Activated T-helper 1 cell treated with anti-CD3 and anti-CD28 coated beads, Interleukin-12 subunit alpha, Interleukin-12 subunit beta, Interleukin-2, Interleukin-4 antibody, amounts not matched to agents 30 ng/mL and 10 ng/mL and 1 ng/mL, durations not matched to agents 14 hours and 24 hours and 36 hours (primary cell): ENCODE results near the gene MICAL2. TPM values are rescaled to one million over a fixed set of nuclear protein-coding genes. Genes with fewer than 3 reads are reported as not detected.

Source experiments
- DNase-seq: peaks from one replicate; pipeline ENCODE4 v3.0.0; 2021; ENCODE audit warnings: low spot score
- H3K27ac Mint-ChIP-seq: one replicate; pipeline ENCODE4 v1.8.0; 2021; ENCODE audit warnings: mild to moderate bottlenecking, mixed read lengths
- H3K27me3 Mint-ChIP-seq: one replicate; pipeline ENCODE4 v1.8.0; 2022; ENCODE audit warnings: mild to moderate bottlenecking, moderate library complexity, mixed read lengths; ENCODE audit not compliant: insufficient read depth
- H3K36me3 Mint-ChIP-seq: one replicate; pipeline ENCODE4 v1.8.0; 2021; ENCODE audit warnings: low read depth, mixed read lengths
- H3K4me1 Mint-ChIP-seq: one replicate; pipeline ENCODE4 v1.8.0; 2021; ENCODE audit warnings: low read depth, mixed read lengths
- H3K4me3 Mint-ChIP-seq: one replicate; pipeline ENCODE4 v1.8.0; 2021; ENCODE audit warnings: mild to moderate bottlenecking, moderate library complexity, mixed read lengths
- H3K9me3 Mint-ChIP-seq: one replicate; pipeline ENCODE4 v1.8.0; 2021; ENCODE audit warnings: mixed read lengths
- intact Hi-C: fragments of 100-400 bp; cut with micrococcal nuclease; formaldehyde crosslinking; loops from one replicate; pipeline ENCODE4 v1.15.1; 2024
- total RNA-seq: library from RNA; stranded (reverse); gene quantifications from 2 replicates; pipeline ENCODE4 v1.2.3, GENCODE V29; 2022

MICAL2 gene
- total RNA-seq, 1 donor from 2014 or later = 595 TPM

- H3K27ac Mint-ChIP-seq = no peak overlapping the region
- H3K4me3 Mint-ChIP-seq = no peak overlapping the region
- H3K27me3 Mint-ChIP-seq = peaks cover 1% of the 10 kb centered on the region
- peaks cover 56% of the 10 kb centered on the region for H3K4me1 Mint-ChIP-seq
- peaks cover 6% of the 10 kb centered on the region for H3K36me3 Mint-ChIP-seq
- intact Hi-C loops = no loop called here
- DNase-seq = no peak
- H3K9me3 Mint-ChIP-seq = no peaks in the 10 kb centered on the region
Measured at GRCh38 chr11:12094872-12095800, 15.3 kb upstream of the MICAL2 start.

- Mint-ChIP-seq H3K9me3 (no peaks in the 10 kb centered on the region), H3K4me1 (peaks cover 55% of the 10 kb centered on the region), H3K4me3 (no peak overlapping the region), H3K36me3 (peaks cover 6% of the 10 kb centered on the region), H3K27me3 (no peaks in the 10 kb centered on the region), H3K27ac (no peak overlapping the region)
- no peak for DNase-seq
- intact Hi-C loops = no loop called here
Measured at GRCh38 chr11:12097219-12097618, 13.2 kb upstream of the MICAL2 start.

GRCh38 chr11:12098601-12099000 is 11.8 kb upstream of the MICAL2 start:
- H3K27ac Mint-ChIP-seq = peak overlapping the region; percentile 62
- no peaks in the 10 kb centered on the region for H3K9me3 Mint-ChIP-seq
- intact Hi-C loops = no loop called here
- H3K4me3 Mint-ChIP-seq = no peak overlapping the region
- H3K36me3 Mint-ChIP-seq = peaks cover 6% of the 10 kb centered on the region
- no peaks in the 10 kb centered on the region for H3K27me3 Mint-ChIP-seq
- no peak for DNase-seq
- peaks cover 61% of the 10 kb centered on the region for H3K4me1 Mint-ChIP-seq

GRCh38 chr11:12099132-12099873 is 11.1 kb upstream of the MICAL2 start:
- Mint-ChIP-seq H3K27ac (peak overlapping the region; percentile 6), H3K36me3 (peaks cover 6% of the 10 kb centered on the region), H3K9me3 (no peaks in the 10 kb centered on the region), H3K4me3 (no peak overlapping the region), H3K27me3 (no peaks in the 10 kb centered on the region), H3K4me1 (peaks cover 64% of the 10 kb centered on the region)
- DNase-seq = no peak
- intact Hi-C loops = no loop called here

- DNase-seq = no peak
- Mint-ChIP-seq H3K27ac (peak overlapping the region; percentile 15), H3K4me3 (no peak overlapping the region), H3K27me3 (no peaks in the 10 kb centered on the region), H3K4me1 (peaks cover 67% of the 10 kb centered on the region), H3K36me3 (peaks cover 6% of the 10 kb centered on the region), H3K9me3 (no peaks in the 10 kb centered on the region)
- intact Hi-C loops = no loop called here
Measured at GRCh38 chr11:12100429-12100828, 10.0 kb upstream of the MICAL2 start.

GRCh38 chr11:12100841-12101242 is 9.5 kb upstream of the MICAL2 start:
- no peak overlapping the region for H3K4me3 Mint-ChIP-seq
- no peak for DNase-seq
- H3K27me3 Mint-ChIP-seq = no peaks in the 10 kb centered on the region
- H3K36me3 Mint-ChIP-seq = peaks cover 3% of the 10 kb centered on the region
- peaks cover 68% of the 10 kb centered on the region for H3K4me1 Mint-ChIP-seq
- no peak overlapping the region for H3K27ac Mint-ChIP-seq
- intact Hi-C loops = no loop called here
- no peaks in the 10 kb centered on the region for H3K9me3 Mint-ChIP-seq

- H3K9me3 Mint-ChIP-seq = no peaks in the 10 kb centered on the region
- intact Hi-C loops = no loop called here
- peaks cover 3% of the 10 kb centered on the region for H3K36me3 Mint-ChIP-seq
- no peaks in the 10 kb centered on the region for H3K27me3 Mint-ChIP-seq
- DNase-seq = no peak
- H3K4me3 Mint-ChIP-seq = no peak overlapping the region
- peaks cover 73% of the 10 kb centered on the region for H3K4me1 Mint-ChIP-seq
- no peak overlapping the region for H3K27ac Mint-ChIP-seq
Measured at GRCh38 chr11:12101318-12101717, 9.1 kb upstream of the MICAL2 start.

- intact Hi-C loops = no loop called here
- Mint-ChIP-seq H3K36me3 (peaks cover 5% of the 10 kb centered on the region), H3K27ac (no peak overlapping the region), H3K4me1 (peaks cover 78% of the 10 kb centered on the region), H3K4me3 (no peak overlapping the region), H3K9me3 (no peaks in the 10 kb centered on the region), H3K27me3 (no peaks in the 10 kb centered on the region)
- no peak for DNase-seq
Measured at GRCh38 chr11:12102588-12103410, 7.6 kb upstream of the MICAL2 start.

- Mint-ChIP-seq H3K9me3 (no peaks in the 10 kb centered on the region), H3K27me3 (no peaks in the 10 kb centered on the region), H3K4me3 (no peak overlapping the region), H3K4me1 (peaks cover 75% of the 10 kb centered on the region), H3K36me3 (peaks cover 2% of the 10 kb centered on the region), H3K27ac (no peak overlapping the region)
- intact Hi-C loops = no loop called here
- no peak for DNase-seq
Measured at GRCh38 chr11:12103411-12104225, 6.8 kb upstream of the MICAL2 start.

- intact Hi-C loops = no loop called here
- DNase-seq = no peak
- no peaks in the 10 kb centered on the region for H3K27me3 Mint-ChIP-seq
- H3K4me1 Mint-ChIP-seq = peaks cover 72% of the 10 kb centered on the region
- H3K4me3 Mint-ChIP-seq = no peak overlapping the region
- peaks cover 2% of the 10 kb centered on the region for H3K36me3 Mint-ChIP-seq
- H3K27ac Mint-ChIP-seq = no peak overlapping the region
- no peaks in the 10 kb centered on the region for H3K9me3 Mint-ChIP-seq
Measured at GRCh38 chr11:12105471-12105870, 4.9 kb upstream of the MICAL2 start.

GRCh38 chr11:12106101-12106500 is 4.3 kb upstream of the MICAL2 start:
- no peak overlapping the region for H3K27ac Mint-ChIP-seq
- peaks cover 2% of the 10 kb centered on the region for H3K36me3 Mint-ChIP-seq
- intact Hi-C loops = no loop called here
- no peaks in the 10 kb centered on the region for H3K27me3 Mint-ChIP-seq
- no peaks in the 10 kb centered on the region for H3K9me3 Mint-ChIP-seq
- H3K4me1 Mint-ChIP-seq = peaks cover 66% of the 10 kb centered on the region
- no peak overlapping the region for H3K4me3 Mint-ChIP-seq
- no peak for DNase-seq

- H3K27me3 Mint-ChIP-seq = no peaks in the 10 kb centered on the region
- no peaks in the 10 kb centered on the region for H3K9me3 Mint-ChIP-seq
- no peak for DNase-seq
- H3K4me3 Mint-ChIP-seq = no peak overlapping the region
- peaks cover 64% of the 10 kb centered on the region for H3K4me1 Mint-ChIP-seq
- peak overlapping the region; percentile 19 for H3K27ac Mint-ChIP-seq
- H3K36me3 Mint-ChIP-seq = peaks cover 2% of the 10 kb centered on the region
- intact Hi-C loops = no loop called here
Measured at GRCh38 chr11:12106501-12106900, 3.9 kb upstream of the MICAL2 start.
